ENCODE results near the gene SMIM38. TPM values are rescaled to one million over a fixed set of nuclear protein-coding genes. Genes with fewer than 3 reads are reported as not detected.
A peak's percentile ranks its signal among the peaks of the same experiment; 100 is the strongest.
"Not testable (repeated sequence)": the region's sequence is repeated elsewhere in the genome, so short reads cannot be mapped to it uniquely, and the experiment has no call there.

The SMIM38 gene
- total and polyA plus RNA-seq, 5 donors from 2014 or later: 0.07 to 1.3 (median 0.11) TPM; not detected in 2

GRCh38 chr11:69135420-69136363 is 20.0 kb upstream of the SMIM38 start:
- no peaks in the 10 kb centered on the region for H3K27me3 Mint-ChIP-seq
- Histone ChIP-seq H3K9me3 (ENCODE audit: control insufficient read depth in 2 of 2, low read length in 2 of 2) (no peaks in the 10 kb centered on the region), H3K4me3 (ENCODE audit: low read depth, low read length) (no peak overlapping the region), H3K36me3 (ENCODE audit: control insufficient read depth, insufficient read depth, low read length) (no peaks in the 10 kb centered on the region), H3K4me1 (ENCODE audit: control insufficient read depth, insufficient read depth, low read length, poor library complexity, severe bottlenecking) (peaks cover 4% of the 10 kb centered on the region), H3K27me3 (ENCODE audit: control insufficient read depth, insufficient read depth, low read length) (no peaks in the 10 kb centered on the region), H3K27ac (ENCODE audit: insufficient read depth, low read length, poor library complexity, severe bottlenecking) (no peak overlapping the region)
- H3K27ac Mint-ChIP-seq: no peak overlapping the region
- peaks cover 5% of the 10 kb centered on the region for H3K36me3 Mint-ChIP-seq
- H3K4me1 Mint-ChIP-seq: peaks cover 0 to 14% (median 7%) of the 10 kb centered on the region in 4 donors
- ATAC-seq (ENCODE audit: low read depth in 2 of 2) (no peak), DNase-seq (no peak)
- no peak overlapping the region for H3K4me3 Mint-ChIP-seq
- H3K9me3 Mint-ChIP-seq: peaks cover 0 to 5% (median 0%) of the 10 kb centered on the region in 7 donors

- no peak overlapping the region for H3K4me3 Mint-ChIP-seq
- ATAC-seq (ENCODE audit: low read depth in 2 of 2) (no peak), DNase-seq (no peak)
- Histone ChIP-seq H3K27ac (ENCODE audit: insufficient read depth, low read length, poor library complexity, severe bottlenecking) (no peak overlapping the region), H3K9me3 (ENCODE audit: control insufficient read depth in 2 of 2, low read length in 2 of 2) (no peaks in the 10 kb centered on the region), H3K36me3 (ENCODE audit: control insufficient read depth, insufficient read depth, low read length) (no peaks in the 10 kb centered on the region), H3K27me3 (ENCODE audit: control insufficient read depth, insufficient read depth, low read length) (no peaks in the 10 kb centered on the region), H3K4me1 (ENCODE audit: control insufficient read depth, insufficient read depth, low read length, poor library complexity, severe bottlenecking) (no peaks in the 10 kb centered on the region), H3K4me3 (ENCODE audit: low read depth, low read length) (no peak overlapping the region)
- H3K4me1 Mint-ChIP-seq: peaks cover 0 to 12% (median 3%) of the 10 kb centered on the region in 4 donors
- no peaks in the 10 kb centered on the region for H3K27me3 Mint-ChIP-seq
- peaks cover 0 to 5% (median 0%) of the 10 kb centered on the region in 7 donors for H3K9me3 Mint-ChIP-seq
- peaks cover 5% of the 10 kb centered on the region for H3K36me3 Mint-ChIP-seq
- H3K27ac Mint-ChIP-seq: no peak overlapping the region
Observed at GRCh38 chr11:69136471-69136870, 19.3 kb upstream of the SMIM38 start.

DNA sequence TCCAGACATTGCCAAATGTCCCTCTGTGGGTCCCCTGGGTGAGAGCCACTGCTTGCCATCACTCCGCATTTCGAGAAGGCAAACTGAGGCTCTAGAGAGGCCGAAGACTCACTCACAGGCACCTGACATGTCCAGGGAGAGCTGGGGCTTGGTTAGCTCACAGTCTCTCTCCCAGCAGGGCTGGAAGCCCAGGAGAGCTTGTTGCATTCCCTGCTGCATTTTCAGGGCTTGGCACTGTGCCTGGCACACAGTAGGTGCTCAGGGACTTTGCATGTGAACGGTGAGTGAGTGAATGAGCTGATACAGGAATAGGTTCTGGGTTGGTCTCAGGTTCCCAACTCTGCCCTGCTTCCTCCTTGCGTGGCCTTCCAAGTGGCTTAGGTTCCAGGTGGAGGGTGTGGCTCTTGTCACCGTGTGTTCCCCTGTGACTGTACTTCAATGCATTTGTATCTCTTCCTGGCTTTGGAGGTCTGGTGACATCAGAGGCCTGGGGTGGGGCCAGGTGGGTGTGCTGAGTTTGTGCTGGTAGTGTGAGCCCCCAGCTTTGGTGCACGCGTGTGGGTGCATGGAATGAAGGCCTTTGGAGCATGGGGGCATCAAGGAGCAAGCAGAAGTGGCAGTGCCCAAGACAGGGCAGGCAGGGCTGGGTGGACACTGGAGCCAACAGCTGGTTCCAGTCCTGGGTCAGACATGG is 18.4 kb upstream of the SMIM38 start:
- peaks cover 0 to 12% (median 3%) of the 10 kb centered on the region in 4 donors for H3K4me1 Mint-ChIP-seq
- no peak overlapping the region for H3K4me3 Mint-ChIP-seq
- H3K27ac ChIP-seq (ENCODE audit: insufficient read depth, low read length, poor library complexity, severe bottlenecking): no peak overlapping the region
- H3K4me3 ChIP-seq (ENCODE audit: low read depth, low read length): no peak overlapping the region
- H3K27ac Mint-ChIP-seq: no peak overlapping the region
- peaks cover 5% of the 10 kb centered on the region for H3K36me3 Mint-ChIP-seq
- H3K27me3 ChIP-seq (ENCODE audit: control insufficient read depth, insufficient read depth, low read length): no peaks in the 10 kb centered on the region
- H3K9me3 Mint-ChIP-seq: peaks cover 0 to 5% (median 0%) of the 10 kb centered on the region in 7 donors
- H3K4me1 ChIP-seq (ENCODE audit: control insufficient read depth, insufficient read depth, low read length, poor library complexity, severe bottlenecking): no peaks in the 10 kb centered on the region
- ATAC-seq (ENCODE audit: low read depth in 2 of 2) (no peak), DNase-seq (no peak)
- H3K9me3 ChIP-seq (ENCODE audit: control insufficient read depth in 2 of 2, low read length in 2 of 2): no peaks in the 10 kb centered on the region
- H3K27me3 Mint-ChIP-seq: no peaks in the 10 kb centered on the region
- no peaks in the 10 kb centered on the region for H3K36me3 ChIP-seq (ENCODE audit: control insufficient read depth, insufficient read depth, low read length)

GRCh38 chr11:69138265-69138664 is 17.5 kb upstream of the SMIM38 start:
- no peaks in the 10 kb centered on the region for H3K4me1 ChIP-seq (ENCODE audit: control insufficient read depth, insufficient read depth, low read length, poor library complexity, severe bottlenecking)
- Mint-ChIP-seq H3K4me3 (no peak overlapping the region), H3K36me3 (peaks cover 5% of the 10 kb centered on the region), H3K27ac (peak overlapping the region in 1 of 3 donors; percentile 20), H3K4me1 (peaks cover 0 to 6% (median 2%) of the 10 kb centered on the region in 4 donors), H3K9me3 (peaks cover 0 to 3% (median 0%) of the 10 kb centered on the region in 7 donors), H3K27me3 (no peaks in the 10 kb centered on the region)
- no peaks in the 10 kb centered on the region for H3K9me3 ChIP-seq (ENCODE audit: control insufficient read depth in 2 of 2, low read length in 2 of 2)
- no peak overlapping the region for H3K27ac ChIP-seq (ENCODE audit: insufficient read depth, low read length, poor library complexity, severe bottlenecking)
- no peaks in the 10 kb centered on the region for H3K36me3 ChIP-seq (ENCODE audit: control insufficient read depth, insufficient read depth, low read length)
- no peak for DNase-seq
- no peaks in the 10 kb centered on the region for H3K27me3 ChIP-seq (ENCODE audit: control insufficient read depth, insufficient read depth, low read length)
- no peak for ATAC-seq (ENCODE audit: low read depth in 2 of 2)
- H3K4me3 ChIP-seq (ENCODE audit: low read depth, low read length): no peak overlapping the region

GRCh38 chr11:69140161-69140560 is 15.6 kb upstream of the SMIM38 start:
- H3K36me3 ChIP-seq (ENCODE audit: control insufficient read depth, insufficient read depth, low read length); H3K27ac Mint-ChIP-seq; H3K4me1 ChIP-seq (ENCODE audit: control insufficient read depth, insufficient read depth, low read length, poor library complexity, severe bottlenecking); H3K9me3 Mint-ChIP-seq; H3K27ac ChIP-seq (ENCODE audit: insufficient read depth, low read length, poor library complexity, severe bottlenecking); H3K9me3 ChIP-seq (ENCODE audit: control insufficient read depth in 2 of 2, low read length in 2 of 2); H3K4me3 Mint-ChIP-seq; ATAC-seq (ENCODE audit: low read depth in 2 of 2); H3K36me3 Mint-ChIP-seq; DNase-seq; H3K27me3 ChIP-seq (ENCODE audit: control insufficient read depth, insufficient read depth, low read length); H3K4me3 ChIP-seq (ENCODE audit: low read depth, low read length); H3K4me1 Mint-ChIP-seq; H3K27me3 Mint-ChIP-seq: not testable (repeated sequence)

DNA sequence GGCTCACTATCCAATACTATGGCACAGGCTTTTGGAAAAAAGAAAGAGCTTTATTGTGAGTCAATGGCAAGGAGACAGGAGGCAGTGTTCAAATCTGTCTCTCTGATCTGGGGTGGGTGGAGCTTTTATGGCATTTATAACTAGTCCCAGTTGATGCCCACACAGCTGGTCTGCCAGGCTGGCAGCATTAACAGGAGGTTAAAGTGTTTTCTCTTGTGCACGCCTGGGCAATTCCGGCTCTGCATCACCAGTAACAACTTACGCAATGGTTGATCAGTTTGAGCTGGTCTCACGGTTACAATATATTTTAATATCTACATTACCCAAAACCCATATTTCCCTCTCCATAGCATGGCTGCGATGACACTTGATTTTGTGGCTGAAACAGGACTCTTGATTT is 15.1 kb upstream of the SMIM38 start:
- no peaks in the 10 kb centered on the region for H3K27me3 Mint-ChIP-seq
- ATAC-seq (ENCODE audit: low read depth in 2 of 2) (no peak), DNase-seq (no peak)
- Histone ChIP-seq H3K27ac (ENCODE audit: insufficient read depth, low read length, poor library complexity, severe bottlenecking) (no peak overlapping the region), H3K4me1 (ENCODE audit: control insufficient read depth, insufficient read depth, low read length, poor library complexity, severe bottlenecking) (no peaks in the 10 kb centered on the region), H3K36me3 (ENCODE audit: control insufficient read depth, insufficient read depth, low read length) (no peaks in the 10 kb centered on the region), H3K9me3 (ENCODE audit: control insufficient read depth in 2 of 2, low read length in 2 of 2) (peaks cover 0 to under 1% of the 10 kb centered on the region in 2 experiments), H3K27me3 (ENCODE audit: control insufficient read depth, insufficient read depth, low read length) (no peaks in the 10 kb centered on the region), H3K4me3 (ENCODE audit: low read depth, low read length) (no peak overlapping the region)
- no peak overlapping the region for H3K27ac Mint-ChIP-seq
- peaks cover 0 to 5% (median 2%) of the 10 kb centered on the region in 7 donors for H3K9me3 Mint-ChIP-seq
- H3K4me3 Mint-ChIP-seq: no peak overlapping the region
- peaks cover 0 to 3% (median 0%) of the 10 kb centered on the region in 4 donors for H3K4me1 Mint-ChIP-seq
- peaks cover 5% of the 10 kb centered on the region for H3K36me3 Mint-ChIP-seq

GRCh38 chr11:69141742-69142141 is 14.0 kb upstream of the SMIM38 start:
- H3K4me3 Mint-ChIP-seq: no peak overlapping the region
- no peak for ATAC-seq (ENCODE audit: low read depth in 2 of 2)

More at GRCh38 chr11:69141742-69142141, 14.0 kb upstream of the SMIM38 start:
- no peaks in the 10 kb centered on the region for H3K36me3 Mint-ChIP-seq
- no peak overlapping the region for H3K27ac Mint-ChIP-seq
- Histone ChIP-seq H3K4me1 (ENCODE audit: control insufficient read depth, insufficient read depth, low read length, poor library complexity, severe bottlenecking) (no peaks in the 10 kb centered on the region), H3K4me3 (ENCODE audit: low read depth, low read length) (no peak overlapping the region), H3K9me3 (ENCODE audit: control insufficient read depth in 2 of 2, low read length in 2 of 2) (peaks cover 6 to 10% of the 10 kb centered on the region in 2 experiments), H3K36me3 (ENCODE audit: control insufficient read depth, insufficient read depth, low read length) (no peaks in the 10 kb centered on the region), H3K27me3 (ENCODE audit: control insufficient read depth, insufficient read depth, low read length) (no peaks in the 10 kb centered on the region), H3K27ac (ENCODE audit: insufficient read depth, low read length, poor library complexity, severe bottlenecking) (no peak overlapping the region)
- H3K9me3 Mint-ChIP-seq: peaks cover 3 to 12% (median 7%) of the 10 kb centered on the region in 7 donors
- peaks cover 0 to 3% (median 0%) of the 10 kb centered on the region in 4 donors for H3K4me1 Mint-ChIP-seq
- DNase-seq: no peak
- H3K27me3 Mint-ChIP-seq: no peaks in the 10 kb centered on the region
